ENCODE results near the gene RANBP9.

Gene RANBP9

GRCh38 chr6:13710552-13711323 is 897 bp downstream of the RANBP9 start:
- peak; percentile 12 for DNase-seq

DNA sequence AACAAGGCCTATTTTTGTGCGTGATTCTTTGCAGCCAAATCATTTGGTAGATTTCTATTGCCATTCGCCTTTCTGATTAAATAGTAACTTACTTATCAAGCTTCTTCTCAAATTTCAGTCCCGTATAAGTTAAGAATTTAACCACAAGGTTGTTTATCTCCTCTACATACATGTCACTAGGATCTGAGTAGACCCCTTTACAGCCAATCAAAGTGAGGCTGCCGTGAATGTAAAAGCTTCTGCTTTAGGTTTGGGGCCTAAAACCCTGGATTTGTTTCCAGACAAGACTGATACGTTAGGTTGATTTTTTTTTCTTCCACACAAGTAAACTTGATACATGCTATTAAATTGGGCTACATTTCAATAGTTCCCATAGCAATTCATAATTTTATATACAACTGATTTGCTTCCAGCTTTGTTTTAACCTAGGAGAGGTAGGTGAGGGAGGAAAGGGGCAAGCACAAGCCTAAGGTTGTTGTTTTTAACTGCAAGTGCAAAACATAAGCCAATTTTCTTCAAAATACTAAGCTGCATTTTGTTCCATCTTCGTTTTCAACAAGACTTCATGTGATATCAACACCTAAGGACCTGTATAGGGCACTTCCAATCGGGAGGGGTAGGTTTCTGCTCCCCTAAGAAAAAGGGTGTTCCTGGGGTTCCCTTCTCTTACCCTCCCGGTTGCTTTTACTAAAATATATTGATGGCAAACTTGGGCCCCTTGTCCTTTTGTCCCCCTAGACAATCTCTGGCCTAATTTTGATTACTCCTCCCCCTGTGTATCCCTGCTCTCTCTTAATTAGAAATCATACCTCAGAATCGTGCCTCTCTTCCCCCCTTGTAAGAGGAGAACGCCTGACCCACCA is 1.7 kb downstream of the RANBP9 start:
- DNase-seq = peak; percentile 3

DNA sequence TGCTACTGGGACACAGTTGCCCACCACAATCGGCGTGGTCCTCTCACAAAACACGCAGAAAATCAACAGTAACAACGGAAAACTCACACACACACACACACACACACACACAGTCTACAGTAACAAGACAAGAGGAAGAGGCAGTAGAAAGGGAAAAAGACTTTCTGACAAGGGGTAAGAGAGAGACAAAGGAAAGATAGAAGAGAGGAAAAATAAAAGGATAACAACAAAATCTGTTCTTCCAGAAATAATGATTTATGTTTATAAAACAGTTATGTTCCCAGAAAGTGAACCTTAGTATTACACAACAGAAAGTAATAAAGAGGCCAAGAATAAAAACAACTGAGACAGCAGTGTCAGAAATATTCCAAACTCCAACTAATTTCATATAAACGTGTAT is 2.9 kb downstream of the RANBP9 start:
- DNase-seq = no peak

DNA sequence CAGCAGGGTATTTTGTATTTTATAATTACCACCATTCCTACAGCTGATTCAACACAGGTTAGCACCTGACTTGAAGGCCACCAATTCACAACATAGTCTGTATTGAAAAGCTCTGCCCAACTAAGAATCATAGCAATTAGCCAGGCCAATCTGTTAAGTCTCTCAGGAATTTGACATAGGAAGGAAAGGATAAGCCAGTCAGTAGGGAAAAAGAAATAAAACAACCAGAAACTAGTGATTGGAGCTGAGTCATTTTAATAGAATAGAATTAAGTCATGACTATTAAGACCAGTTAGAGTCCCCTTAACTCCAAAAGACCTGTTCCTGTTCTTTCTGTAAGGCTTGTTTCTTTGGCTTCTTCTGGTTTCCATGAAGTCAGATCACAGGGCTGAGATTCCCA is 8.1 kb downstream of the RANBP9 start:
- no peak for DNase-seq

DNA sequence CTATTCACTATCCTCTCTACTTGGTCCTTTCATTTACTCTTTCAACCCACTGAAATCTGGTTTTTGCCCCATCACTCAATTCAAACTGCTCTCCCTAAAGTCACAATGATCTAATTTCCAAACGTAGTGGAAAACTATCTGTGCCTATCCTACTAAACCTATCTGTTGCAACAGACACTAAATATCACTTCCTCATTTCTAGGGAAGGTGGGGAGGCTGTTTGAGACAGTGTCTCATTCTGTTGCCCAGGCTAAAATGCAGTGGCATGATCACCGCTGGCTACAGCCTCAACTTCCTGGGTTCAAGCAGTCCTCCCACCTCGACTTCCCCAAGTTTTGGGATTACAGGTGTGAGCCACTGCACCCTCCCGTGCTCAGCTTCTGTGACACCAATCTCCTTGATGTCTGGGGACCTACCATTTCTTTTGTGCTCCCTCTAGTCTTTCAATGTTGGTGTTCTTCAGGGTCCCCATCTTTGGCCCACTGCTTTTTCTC is 8.8 kb downstream of the RANBP9 start:
- no peak for DNase-seq

GRCh38 chr6:13700232-13700631 is 11.4 kb downstream of the RANBP9 start:
- no peak for DNase-seq

GRCh38 chr6:13698715-13699114 is 12.9 kb downstream of the RANBP9 start:
- DNase-seq = no peak

DNA sequence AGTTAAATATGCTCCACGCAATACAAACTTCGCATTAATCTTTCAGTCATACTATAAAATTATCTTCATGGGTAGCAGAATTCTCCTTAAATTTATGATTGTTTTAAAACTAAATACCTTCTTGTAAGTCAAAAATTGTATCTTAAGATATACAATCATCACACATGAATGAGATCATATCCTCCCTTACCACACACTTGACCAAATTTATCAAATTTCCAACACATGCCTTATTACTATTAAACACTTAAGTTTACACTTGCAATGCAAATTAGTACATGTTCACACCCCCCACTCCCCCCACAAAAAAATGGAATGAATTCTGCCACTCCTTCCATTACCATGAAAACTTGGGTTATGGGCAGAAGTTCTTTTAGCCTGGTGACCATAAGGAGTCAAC is 13.8 kb downstream of the RANBP9 start:
- DNase-seq = no peak

DNA sequence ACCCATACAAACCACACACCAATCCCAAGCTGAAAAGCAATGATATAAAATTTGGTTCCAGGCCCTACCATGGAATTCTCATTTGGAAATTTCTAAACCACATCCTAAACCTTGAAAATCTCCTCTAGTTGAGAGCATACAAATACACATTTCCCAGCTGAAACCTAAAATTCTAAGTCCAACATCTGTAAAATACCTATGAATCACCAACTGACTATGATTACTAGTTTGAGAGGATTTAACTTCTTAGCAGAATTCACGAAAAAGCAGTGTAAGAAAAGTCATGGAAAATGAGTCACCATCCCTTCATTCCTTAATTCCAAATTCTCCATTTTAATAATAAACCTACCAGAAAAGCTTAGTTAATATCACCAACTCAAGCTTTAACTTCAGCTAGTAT is 15.4 kb downstream of the RANBP9 start:
- no peak for DNase-seq

DNA sequence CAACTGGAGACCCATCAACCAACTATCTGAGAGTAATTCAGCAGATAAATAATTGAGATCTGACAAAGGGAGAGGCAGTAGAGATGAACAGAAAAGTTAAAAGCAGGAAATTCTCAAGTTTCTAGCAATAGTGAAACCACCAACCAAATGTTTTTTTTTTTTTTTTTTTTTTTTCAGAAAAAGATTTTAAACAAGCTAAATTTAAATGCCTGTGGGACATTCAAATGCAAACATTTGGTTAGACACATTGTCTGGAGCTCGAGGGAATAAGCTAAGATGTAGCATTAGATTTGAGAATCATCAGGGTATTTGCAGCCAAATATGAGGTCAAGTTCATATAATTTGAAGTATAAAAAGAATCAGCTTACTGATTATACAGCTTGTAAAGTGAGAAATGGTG is 16.4 kb downstream of the RANBP9 start:
- DNase-seq = no peak

DNA sequence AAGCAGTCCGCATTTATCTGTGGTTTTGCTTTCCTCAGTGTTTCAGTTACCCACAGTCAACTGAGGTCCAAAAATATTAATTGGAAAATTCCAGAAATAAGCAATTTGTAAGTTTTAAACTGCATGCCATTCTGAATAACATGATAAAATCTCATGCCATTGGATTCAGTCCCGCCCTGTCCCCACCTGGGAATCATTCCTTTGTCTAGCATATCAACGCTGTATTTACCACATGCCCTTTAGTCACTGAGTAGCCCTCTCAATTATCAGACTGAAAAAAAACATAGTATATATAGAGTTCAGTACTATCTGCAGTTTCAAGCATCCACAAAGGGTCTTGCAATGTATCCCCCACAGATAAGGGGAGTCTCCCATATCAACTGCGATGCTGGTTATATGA is 17.1 kb downstream of the RANBP9 start:
- DNase-seq = no peak

DNA sequence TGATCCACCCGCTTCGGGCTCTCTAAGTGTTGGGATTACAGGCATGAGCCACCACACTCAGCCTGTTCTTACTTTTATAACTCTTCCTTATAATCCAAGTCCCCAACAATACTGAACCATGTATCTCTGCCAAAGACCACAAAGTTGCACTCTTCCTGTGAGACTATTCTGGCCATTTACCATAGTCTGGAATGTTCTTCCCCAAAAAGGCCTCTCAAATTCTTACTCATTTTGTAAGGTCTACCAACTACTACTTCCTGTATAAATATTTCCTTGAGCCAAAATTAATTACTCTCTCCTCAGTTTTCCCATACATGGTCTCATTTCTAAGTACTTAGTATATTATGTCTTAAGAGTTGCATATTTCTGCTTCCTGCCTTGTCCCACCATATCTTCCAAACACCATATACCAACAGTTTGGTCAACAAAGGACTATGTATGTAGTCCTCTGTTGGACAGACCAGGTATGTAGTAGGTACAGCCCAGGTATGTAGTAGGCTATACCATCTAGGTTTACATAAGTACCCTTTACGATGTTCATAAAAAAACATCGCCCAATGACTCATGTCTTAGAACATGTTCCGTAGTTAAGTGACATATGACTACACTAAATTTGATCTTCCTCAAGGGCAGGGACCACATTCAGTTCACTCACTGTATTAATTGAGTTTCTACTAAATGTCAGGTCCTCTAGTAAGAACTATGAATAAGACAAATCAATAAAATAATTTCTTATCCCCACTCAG is 22.0 kb downstream of the RANBP9 start:
- DNase-seq = no peak

DNA sequence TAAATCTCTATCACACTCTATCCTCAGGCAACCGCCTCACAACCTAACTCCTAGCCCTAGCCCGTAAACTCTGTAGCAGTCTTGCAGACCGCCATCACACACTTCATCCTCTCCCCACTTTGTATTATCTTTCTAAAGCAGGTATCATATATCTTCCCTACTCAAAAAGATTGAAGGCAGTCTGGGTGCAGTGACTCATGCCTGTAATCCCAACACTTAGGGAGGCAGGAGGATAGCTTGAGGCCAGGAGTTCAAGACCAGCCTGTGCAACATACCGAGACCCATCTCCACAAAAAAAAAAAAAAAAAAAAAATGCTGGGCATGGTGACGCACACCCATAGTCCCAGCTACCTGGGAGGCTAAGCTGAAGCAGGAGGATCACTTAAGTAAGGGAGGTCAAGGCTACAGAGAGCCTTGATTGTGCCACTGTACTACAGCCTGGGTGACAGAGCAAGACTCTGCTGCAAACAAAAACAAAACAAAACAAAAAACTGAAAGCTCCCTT is 22.9 kb downstream of the RANBP9 start:
- DNase-seq = no peak

DNA sequence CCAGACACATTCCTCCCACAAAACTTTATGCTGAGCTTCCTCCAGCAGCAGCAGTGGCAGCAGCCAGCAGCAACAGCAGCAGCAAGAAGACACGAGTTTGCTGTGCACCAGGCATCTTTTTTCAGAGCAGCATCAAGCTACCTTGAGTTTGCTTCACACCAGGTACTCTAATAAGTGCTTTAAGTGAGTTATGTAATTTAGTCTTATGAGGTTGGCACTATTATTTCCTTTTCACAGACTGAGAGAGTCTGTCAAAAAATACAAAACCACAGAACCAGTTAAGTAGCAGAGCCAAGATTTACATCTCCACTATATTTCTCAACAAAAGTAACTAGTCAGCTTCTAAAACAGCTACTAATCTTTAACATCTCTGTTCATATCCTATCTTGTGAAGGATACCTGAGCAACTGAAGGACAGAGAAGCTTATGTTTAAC is 23.7 kb downstream of the RANBP9 start:
- DNase-seq = no peak

GRCh38 chr6:13684855-13685254 is 26.8 kb downstream of the RANBP9 start:
- no peak for DNase-seq

- DNase-seq = no peak
These were observed 28.6 kb downstream of the RANBP9 start for GRCh38 chr6:13683038-13683437.

- DNase-seq = no peak
These were observed 29.3 kb downstream of the RANBP9 start for GRCh38 chr6:13682346-13682745.

- DNase-seq = no peak
These were observed 30.2 kb downstream of the RANBP9 start for GRCh38 chr6:13681305-13682061.

GRCh38 chr6:13680448-13680968 is 31.1 kb downstream of the RANBP9 start:
- no peak for DNase-seq

GRCh38 chr6:13679996-13680395 is 31.6 kb downstream of the RANBP9 start:
- no peak for DNase-seq

DNA sequence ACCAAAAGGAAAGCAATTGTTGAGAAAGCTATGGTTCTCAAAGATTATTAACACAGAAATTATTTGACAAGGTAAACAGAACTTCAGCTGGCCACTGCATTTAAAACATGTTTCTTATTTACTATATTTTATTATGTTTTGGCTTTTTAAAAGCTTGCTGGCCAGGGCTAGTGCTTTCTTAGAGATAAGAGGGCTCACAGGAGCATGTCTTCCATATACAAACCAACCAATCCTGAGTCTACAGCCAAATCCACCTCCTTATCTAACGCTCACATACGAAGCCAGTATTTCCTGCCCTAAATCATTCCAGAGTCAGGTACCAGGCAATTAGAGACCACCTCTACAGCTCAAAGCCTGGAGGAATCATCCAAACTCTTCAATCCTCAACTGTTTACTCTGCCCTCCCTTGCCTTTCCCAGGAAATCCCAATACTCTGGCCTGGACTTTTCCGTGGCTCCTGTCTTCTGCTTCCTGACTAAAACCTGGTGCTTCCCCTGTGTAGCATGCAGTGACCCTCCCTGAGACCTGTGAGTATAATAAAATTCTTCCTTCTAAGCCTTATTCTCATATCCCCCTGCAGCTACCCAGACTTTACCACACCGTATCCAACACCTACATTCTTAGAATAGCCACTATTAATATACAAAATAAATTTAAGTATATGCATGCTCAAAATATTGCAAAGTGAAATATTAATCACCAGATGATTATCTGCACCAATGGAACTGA is 33.2 kb downstream of the RANBP9 start:
- DNase-seq = no peak

All from NCI-H2171 (cell line).